Left cardiac atrium (tissue), 4 donors: ENCODE results near the gene ZNF213. TPM values are rescaled to one million over a fixed set of nuclear protein-coding genes. Genes with fewer than 3 reads are reported as not detected.

Experiments used
- ATAC-seq, 2 donors: fragments of 200-7000 bp; cut with Tn5 transposase; one replicate each; pipeline ENCODE4 v1.9.1; 2020; ENCODE audit warnings: mild to moderate bottlenecking in 2 of 2, moderate library complexity in 2 of 2
- DNase-seq: peaks from one replicate; pipeline ENCODE4 v3.0.0-alpha.2; 2020
- intact Hi-C, 2 donors: fragments of 100-400 bp; cut with DNase I; formaldehyde crosslinking; loops; one replicate each; pipeline versions ENCODE4 v1.14.1 to v1.15.1; 2022 to 2023
- total RNA-seq, 2 donors: library from RNA; stranded (reverse); fragmentation: NEBNext Ultra II Directional; extraction: Animal tissue kit (Norgen Biotek cat#: 25700); gene quantifications; one replicate each; pipeline ENCODE4 v1.2.1, GENCODE V29; 2021
- donor health status: DM: no; HTN: yes; CAD: no.
- donor health status: DM: no; HTN: yes; CAD: no; lungs with severe emphysema.
- donor health status: DM: yes; HTN: yes; CAD: no.
- donor health status: Dilated cardiomyopathy.

Gene ZNF213
- total RNA-seq, 2 donors from 2014 or later, result 6.5 to 6.7 TPM

DNA sequence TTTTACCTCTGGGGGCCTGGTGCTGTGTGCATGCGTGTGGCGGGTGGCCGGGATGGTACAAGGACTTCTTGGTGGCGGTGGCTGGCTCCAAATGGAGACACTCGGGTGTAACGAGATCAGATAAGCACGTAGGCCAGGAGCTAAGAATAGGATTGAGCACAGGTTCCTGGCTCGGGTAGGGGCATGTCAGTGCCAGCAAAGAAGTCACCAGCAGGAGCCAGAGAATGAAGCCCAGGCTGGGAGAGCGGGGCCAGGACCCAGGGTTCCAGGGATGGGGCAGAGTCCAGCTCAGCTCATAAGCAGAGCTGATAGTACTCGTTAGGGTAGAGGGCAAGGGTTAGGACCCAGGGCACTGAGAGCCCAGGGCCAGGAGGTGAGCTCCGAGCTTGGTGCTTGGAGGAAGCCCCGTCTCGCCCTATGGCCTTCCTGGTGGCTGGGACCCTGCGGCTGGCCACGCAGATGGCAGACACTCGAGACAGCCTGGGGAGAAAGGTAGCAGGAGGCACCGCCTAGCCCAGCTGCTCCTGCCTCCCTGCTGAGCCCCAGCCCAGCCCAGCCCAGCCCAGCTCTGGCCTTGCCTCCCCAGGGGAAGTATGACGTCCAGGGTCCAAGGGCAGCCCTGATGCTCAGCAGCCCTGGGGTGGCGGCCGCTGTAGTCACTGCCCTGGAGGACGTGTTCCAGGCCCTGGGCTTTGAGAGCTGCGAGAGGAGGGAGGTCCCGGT is 8.9 kb downstream of the ZNF213 start:
- ATAC-seq, result peak; percentile 75 to 89
- intact Hi-C loops, result no loop called here
- DNase-seq, result peak; percentile 50

DNA sequence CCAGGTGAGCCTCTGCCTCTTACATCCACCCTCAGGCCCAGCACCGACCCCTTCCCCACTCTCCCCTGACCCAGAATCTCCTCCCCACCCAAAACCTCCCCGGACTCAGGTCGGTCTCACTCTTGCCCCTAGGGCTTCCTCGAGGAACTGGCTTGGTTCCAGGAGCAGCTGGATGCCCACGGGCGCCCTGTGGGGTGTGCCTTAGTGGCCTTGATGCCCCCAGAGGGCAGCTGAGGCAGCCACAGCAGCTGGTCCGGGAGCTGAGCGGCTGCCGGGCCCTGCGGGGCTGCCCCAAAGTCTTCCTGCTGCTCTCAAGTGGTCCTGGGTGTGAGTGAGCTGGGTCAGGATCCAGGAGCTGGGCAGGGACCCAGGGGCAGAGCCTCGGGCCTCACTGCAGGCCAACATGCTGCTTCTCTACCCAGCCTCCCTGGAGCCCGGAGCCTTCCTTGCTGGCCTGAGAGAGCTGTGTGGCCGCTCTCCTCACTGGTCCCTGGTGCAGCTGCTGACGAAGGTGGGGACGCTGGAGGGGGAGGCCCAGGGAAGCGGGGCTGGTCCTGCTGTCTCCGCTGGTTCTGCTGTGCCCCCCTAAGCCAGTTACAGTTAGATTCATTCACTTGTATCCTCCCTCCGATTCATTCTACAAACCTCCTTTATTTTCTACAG is 9.6 kb downstream of the ZNF213 start:
- no peak for DNase-seq
- intact Hi-C loops, result no loop called here
- ATAC-seq, result no peak

DNA sequence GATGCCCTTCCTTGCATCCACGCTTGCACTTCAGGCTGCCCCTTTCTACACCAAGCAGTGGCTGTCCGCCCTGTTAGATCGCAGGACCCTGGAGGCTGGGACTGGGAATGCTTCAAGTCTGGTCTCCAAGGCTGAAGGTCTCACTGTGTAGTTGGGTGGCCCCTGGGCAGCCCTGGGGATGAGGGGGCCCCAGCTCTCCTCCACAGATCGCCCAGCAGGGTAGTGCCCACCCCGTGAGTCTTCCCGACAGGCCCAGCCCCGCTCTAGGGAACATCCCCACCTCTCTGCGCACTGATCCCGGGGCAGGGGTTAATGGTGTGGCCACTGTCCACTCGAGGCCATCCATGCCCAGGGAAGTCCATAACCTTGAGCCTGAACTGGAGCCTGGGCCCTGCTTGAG is 10.3 kb downstream of the ZNF213 start:
- peak; percentile 15 for DNase-seq

DNA sequence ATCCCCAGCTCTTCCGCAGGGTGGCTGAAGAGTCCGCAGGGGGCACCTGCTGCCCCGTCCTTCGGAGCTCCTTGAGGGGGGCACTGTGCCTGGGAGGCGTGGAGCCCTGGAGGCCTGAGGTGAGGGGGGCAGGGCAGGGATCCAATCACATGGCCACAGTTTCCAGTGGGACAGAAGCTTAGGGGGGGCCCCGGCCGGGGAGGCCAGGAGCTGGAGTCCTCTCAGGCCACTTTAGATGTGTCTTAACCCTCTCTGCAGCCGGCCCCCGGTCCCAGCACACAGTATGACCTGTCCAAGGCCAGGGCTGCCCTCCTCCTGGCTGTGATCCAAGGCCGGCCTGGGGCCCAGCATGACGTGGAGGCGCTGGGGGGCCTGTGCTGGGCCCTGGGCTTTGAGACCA is 10.8 kb downstream of the ZNF213 start:
- intact Hi-C loops, result no loop called here
- ATAC-seq (no peak), DNase-seq (peak; percentile 21)

More for the DNA sequence above, 10.3 kb downstream of the ZNF213 start:
- no peak for ATAC-seq
- intact Hi-C loops, result no loop called here

DNA sequence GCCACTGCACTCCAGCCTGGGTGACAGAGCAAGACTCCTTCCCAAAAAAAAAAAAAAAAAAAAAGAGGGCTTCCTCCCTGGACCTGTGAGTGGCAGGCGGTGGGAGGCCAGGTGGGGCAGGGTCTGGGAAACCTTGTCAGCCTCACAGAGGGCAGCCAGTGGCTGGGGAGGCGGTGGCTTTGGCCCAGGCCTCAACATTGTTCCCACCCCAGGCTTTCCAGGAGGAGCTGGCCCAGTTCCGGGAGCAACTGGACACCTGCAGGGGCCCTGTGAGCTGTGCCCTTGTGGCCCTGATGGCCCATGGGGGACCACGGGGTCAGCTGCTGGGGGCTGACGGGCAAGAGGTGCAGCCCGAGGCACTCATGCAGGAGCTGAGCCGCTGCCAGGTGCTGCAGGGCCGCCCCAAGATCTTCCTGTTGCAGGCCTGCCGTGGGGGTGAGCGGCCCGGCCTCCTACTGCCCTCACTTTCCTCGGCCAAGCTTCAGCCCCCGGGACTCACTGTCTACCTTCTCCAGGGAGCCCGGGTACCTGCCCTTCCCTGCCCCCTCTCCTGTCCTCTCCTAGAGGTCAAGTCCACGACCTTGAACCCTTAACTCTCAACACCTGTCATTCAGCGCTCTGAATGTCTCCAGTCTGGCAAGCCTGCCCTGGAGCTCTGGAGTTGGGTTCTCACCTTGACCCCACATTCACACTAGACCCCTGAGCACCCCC is 12.4 kb downstream of the ZNF213 start:
- intact Hi-C loops, result no loop called here
- ATAC-seq (no peak), DNase-seq (peak; percentile 22)

DNA sequence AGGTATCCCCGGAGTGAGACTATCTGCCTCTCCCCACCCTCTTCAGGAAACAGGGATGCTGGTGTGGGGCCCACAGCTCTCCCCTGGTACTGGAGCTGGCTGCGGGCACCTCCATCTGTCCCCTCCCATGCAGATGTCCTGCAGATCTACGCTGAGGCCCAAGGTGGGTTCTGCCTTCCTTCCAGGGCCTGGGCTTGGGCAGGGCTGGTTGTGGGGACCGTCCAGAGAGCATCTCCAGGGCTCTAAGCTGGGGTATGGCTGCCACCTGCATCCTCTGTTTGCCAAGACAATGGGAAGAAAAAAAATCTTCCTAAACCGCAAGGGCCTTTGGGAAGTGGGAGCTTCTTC is 12.9 kb downstream of the ZNF213 start:
- ATAC-seq (no peak), DNase-seq (peak; percentile 17)
- intact Hi-C loops, result no loop called here

DNA sequence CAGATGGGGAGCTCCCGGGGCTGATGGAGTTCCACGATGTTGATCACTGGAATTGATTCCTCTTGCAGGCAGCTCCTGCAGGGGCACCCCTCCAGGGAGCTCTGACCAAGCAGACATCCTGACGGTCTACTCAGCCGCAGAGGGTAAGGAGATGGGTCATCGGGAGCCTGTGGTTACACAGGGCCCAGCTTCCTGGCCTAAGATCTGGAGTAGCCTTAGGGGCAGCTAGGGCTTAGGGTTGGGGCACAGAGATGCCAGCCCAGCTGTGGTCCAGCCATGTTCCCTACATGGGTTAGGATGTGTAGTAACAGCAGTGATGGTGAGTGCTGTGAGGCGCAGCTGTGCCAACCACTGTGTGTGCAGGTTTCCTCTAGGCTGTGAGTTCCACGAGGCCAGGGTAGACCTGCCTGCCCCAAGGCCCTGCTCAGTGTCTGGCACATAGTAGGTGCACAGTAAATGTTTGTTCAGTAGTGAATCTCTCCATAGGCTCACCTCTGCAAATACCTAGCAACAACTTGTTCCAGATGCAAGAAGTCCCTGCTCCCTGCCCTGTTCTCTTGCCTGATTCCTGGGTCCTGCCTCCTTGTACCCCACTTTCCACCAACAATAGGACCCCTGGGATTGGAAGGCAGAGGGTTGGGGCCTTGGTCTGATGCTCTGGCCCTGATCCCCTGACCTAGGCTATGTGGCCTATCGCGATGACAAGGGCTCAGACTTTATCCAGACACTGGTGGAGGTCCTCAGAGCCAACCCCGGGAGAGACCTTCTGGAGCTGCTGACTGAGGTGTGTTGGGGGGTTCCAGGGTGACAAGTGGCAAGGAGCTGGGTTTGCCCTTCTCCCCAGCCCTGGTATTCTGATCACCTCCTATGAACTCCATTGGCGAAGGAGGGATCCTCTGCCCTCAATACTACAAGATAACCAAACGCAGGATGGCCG is 13.7 kb downstream of the ZNF213 start:
- ATAC-seq (no peak), DNase-seq (peak; percentile 17)
- intact Hi-C loops, result no loop called here

DNA sequence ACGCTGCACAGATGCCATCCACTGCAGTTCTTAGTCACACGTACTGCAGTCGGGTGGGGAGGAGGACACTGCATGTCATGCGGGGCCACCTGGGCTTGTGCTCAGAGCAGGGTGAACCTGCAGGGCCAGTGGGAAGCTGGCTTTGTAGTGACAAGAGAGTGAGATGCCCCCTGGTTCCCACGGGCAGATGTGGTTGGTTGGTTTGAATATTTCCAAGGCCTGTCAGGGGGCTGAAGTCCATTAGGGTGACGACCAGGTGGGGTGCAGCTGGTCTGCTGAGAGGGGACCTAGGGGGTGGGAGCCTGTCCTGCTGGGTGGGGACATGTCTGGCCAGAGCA is 14.3 kb downstream of the ZNF213 start:
- intact Hi-C loops, result no loop called here
- ATAC-seq (no peak), DNase-seq (no peak)

DNA sequence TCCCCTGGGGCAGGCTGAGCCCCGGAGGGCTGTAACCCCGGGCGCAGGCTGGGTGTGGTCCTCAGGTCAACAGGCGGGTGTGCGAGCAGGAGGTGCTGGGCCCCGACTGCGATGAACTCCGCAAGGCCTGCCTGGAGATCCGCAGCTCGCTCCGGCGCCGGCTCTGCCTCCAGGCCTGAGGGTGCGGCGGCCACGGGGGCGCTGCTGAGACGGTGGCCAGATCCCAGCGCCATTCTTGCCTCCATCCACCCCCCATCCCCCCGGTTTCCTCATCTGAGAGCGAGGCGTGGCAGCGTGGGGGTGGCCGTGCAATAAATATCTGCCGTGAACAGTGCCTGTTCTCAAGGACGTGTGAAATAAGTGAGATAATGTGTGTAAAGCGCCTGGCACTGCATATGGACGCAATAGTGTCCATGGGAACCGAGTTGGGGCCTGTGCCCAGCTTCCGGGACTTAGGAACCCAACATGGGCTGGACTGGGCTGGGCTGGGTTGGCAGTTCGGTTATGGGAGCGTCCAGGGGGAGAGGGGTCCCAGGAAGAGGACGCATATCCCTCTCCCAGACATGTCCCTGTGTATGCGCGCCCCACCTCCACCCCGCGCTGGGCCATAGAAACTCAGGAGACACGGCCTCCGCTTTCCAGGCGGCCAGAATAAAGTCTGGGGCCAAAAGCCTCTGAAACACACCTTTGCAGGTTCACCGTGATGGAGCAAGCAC is 15.0 kb downstream of the ZNF213 start:
- ATAC-seq, result peak; percentile 57 to 64
- peak; percentile 80 for DNase-seq
- intact Hi-C loops, result no loop called here

DNA sequence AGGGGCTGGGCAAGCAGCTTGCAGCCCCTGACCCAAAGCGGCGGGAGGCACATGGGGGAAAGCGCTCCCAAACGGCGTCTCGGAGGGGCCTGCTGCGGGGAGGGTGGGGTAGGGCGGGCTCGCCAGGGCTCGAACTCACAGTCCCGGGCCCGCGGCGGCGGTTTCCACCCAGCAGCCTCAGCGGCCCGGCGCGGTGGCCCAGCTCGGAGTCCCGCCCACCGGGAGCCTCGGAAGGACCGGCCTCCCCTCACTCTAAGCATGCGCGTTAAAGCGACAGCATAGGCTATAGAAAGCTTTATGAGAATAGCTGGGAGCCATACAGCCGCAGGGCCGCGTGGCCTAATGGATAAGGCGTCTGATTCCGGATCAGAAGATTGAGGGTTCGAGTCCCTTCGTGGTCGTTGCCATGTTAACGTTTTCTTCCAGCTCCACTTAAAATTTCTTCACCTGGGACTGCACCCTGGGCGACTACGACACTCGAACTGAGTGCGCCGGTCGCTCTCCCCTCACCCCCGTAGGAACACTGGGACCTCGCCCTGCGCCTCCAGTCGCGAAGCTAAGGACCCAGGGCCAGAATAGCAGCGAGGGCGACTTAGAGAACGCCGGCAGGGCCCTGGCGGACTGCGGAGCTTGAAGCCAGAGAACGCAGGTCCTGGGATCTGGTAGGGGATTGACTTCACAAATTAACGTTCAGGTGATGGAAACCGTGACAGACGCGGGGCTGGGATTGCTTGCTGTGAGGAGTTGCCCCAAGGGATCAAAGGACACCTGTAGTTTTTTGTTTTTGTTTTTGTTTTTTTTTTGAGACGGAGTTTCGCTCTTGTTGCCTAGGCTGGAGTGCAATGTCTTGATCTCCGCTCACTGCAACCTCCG is 15.8 kb downstream of the ZNF213 start:
- intact Hi-C loops, result no loop called here

DNA sequence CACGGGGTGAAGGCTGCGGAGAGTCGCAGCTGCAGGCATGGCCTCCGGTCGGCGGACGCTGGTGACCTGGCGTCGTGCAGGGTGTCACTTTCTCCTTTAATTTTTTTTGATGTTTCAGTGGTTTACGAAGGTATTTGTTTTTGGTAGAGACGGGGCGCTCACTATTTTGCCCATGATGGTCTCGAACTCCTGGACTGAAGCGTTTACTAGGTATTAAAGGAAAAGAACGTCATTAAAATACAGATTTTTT is 17.1 kb downstream of the ZNF213 start:
- DNase-seq (peak; percentile 30), ATAC-seq (no peak)
- intact Hi-C loops, result no loop called here

More for the DNA sequence above, 15.8 kb downstream of the ZNF213 start:
- DNase-seq, result peak; percentile 95
- ATAC-seq, result peak; percentile 94 to 95

DNA sequence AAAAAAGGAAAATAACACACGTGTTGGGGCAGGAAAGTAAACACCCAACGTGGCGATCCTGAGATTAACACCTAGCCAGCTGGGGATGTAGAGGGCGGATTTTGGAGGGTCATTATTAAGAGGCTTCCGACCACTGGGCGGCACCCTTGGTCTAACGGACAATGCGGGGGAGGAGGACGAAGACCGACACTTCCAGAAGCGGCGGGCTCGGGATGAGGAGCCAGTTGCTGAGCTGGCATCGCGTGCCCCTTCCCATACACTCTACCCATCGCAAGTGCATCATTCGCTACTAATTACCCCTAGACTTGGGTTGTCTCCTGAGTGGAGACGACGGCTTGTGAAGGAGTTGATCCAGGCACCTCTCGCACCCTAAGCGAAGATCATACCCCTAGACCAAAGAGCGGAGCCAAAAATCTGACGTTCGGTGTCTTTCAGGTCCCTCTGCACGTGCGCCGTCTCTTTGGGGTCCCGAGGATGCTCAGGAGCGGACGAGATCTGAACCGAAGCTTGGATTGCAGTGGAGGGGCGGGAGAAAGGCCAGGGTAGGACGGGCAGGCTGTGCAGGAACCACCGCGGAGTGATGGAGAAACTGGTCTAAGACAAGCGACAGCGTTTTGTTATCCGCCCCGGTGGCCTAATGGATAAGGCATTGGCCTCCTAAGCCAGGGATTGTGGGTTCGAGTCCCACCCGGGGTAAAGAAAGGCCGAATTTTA is 17.6 kb downstream of the ZNF213 start:
- ATAC-seq, result peak; percentile 31 to 53
- DNase-seq, result peak; percentile 81
- intact Hi-C loops, result no loop called here

DNA sequence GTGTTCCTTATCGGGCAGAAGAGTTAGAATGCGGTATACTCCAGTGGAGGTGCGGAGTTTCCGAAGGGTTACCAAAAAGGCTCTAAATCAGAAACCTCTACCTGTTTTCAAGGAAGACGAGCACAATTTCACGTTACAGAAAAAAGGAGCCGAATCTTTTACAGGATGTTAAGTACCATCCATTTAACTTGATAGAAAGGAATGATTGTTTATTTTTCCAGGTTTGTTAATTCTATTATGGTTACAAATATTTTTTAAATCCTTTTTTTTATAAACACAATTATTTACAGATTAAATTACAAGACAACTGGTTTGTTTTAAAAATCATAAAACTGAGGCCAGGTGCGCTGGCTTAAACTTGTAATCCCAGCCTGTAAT is 18.2 kb downstream of the ZNF213 start:
- DNase-seq (no peak), ATAC-seq (no peak)
- intact Hi-C loops, result no loop called here

DNA sequence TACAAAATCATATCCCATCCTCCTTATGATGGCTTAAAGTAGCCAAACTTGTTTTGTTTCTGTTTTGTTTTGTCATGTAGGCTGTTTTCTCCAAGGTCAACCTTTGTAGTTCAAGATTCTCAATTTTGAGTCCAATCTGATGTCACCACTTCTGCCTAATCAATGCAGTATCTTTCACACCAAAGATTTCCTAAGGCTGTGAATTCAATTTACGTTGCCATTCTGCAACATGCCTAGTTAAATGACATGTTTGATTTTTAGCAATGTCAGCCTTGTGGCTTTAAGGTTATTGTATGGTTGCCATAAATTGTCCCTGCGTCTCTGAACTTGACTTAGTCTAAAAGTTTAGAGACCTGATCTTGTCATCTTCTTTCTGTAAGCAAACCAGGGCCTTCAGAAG is 20.4 kb downstream of the ZNF213 start:
- no peak for ATAC-seq
- intact Hi-C loops, result no loop called here

DNA sequence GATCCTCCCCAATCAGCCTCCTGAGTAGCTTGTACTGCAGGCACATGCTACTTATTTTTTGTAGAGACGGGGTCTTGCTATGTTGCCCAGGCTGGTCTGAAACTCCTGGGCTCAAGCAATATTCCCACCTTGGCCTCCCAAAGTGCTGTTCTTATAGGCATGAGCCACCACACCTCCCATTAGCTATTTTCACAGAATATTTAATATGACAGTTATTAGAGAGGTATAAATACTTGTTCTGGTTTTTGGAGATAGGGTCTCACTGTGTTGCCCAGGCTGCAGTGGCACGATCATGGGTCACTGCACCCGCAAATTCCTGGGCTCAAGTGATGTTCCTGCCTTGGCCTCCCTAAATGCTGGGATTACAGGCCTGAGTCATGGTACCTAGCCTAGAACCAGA is 21.1 kb downstream of the ZNF213 start:
- intact Hi-C loops, result no loop called here
- ATAC-seq, result no peak
- DNase-seq, result no peak

More for the DNA sequence above, 20.4 kb downstream of the ZNF213 start:
- DNase-seq, result no peak

DNA sequence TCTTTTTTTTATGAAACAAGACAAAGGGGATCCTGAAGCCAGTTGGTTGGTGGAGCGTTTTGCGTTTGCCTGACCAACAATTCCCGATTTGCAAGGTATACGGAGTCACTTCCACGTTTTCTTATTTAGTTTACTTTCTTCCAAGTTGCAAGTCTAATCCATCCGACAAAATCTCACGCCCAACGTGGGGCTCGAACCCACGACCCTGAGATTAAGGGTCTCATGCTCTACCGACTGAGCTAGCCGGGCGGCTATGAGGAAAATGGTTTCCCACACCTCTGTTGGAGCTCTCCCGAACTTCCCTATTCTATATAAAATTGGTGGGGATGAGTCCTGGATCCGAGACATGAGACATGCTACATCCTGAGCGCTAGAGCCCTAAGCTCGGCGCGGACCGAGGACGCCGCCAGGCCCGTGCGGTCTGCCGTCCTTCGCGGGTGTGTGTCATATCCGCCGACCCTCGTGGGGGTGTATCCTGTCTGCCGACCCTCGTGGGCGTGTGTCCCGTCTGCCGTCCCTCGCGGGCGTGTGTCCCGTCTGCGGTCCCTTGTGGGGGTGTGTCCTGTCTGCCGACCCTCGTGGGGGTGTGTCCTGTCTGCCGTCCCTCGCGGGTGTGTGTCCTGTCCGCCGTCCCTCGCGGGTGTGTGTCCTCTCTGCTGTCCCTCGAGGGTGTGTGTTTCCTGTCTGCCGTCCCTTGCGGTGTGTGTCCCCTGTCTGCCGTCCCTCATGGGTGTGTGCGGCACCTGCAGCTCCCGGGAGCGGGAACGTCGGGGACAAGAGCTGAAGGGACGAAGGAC is 22.6 kb downstream of the ZNF213 start:
- intact Hi-C loops, result no loop called here

DNA sequence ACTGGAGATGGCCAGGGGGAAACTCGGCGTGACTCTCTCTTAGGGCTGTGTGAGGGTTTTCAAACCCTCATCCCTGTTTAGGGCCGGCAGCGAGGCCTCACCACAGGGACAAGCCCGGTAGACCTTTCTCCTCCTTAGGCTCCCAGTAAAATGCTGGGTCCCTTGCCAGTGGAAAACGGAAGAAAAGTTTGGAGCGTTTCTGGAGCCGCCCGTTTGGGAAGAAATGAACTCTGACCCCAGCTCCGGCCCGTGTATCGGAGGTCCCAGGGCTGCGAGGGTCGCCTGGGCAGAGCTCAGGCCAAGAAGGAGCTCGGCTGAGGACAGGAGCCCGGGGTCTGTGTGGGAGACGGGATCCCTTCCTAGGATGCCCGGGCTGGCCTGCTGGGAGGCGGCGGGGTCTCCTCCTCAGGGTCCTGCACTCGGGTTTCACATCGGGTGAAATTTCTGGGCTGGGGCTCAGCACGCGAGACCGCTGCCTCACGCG is 23.2 kb downstream of the ZNF213 start:
- DNase-seq (no peak), ATAC-seq (peak; percentile 11 to 30)
- intact Hi-C loops, result no loop called here

More for the DNA sequence above, 22.6 kb downstream of the ZNF213 start:
- DNase-seq (peak; percentile 54), ATAC-seq (peak; percentile 12 to 28)
